GM13976 (cell line): ENCODE results near the gene SFRP2.
A peak's percentile ranks its signal among the peaks of the same experiment; 100 is the strongest.

Source experiments
- DNase-seq: peaks from one replicate; pipeline ENCODE4 v3.0.0; 2012; ENCODE audit warnings: low spot score
- in situ Hi-C: fragments of 300-500 bp; cut with MboI; formaldehyde crosslinking; loops from one replicate; pipeline ENCODE4 v1.12.0; 2022; ENCODE audit warnings: low sequenced_read_pairs, mixed read lengths, inconsistent platforms; ENCODE audit not compliant: unreplicated experiment
- TF ChIP-seq, protein P1 (sequence below): IDR thresholded peaks from 2 replicates; pipeline ENCODE4 v1.5.1; 2012; ENCODE audit warnings: borderline replicate concordance, mild to moderate bottlenecking; ENCODE audit not compliant: insufficient read depth; ENCODE audit errors: extremely low read depth, missing control alignments, control extremely low read depth

Gene SFRP2, protein sequence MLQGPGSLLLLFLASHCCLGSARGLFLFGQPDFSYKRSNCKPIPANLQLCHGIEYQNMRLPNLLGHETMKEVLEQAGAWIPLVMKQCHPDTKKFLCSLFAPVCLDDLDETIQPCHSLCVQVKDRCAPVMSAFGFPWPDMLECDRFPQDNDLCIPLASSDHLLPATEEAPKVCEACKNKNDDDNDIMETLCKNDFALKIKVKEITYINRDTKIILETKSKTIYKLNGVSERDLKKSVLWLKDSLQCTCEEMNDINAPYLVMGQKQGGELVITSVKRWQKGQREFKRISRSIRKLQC

DNA sequence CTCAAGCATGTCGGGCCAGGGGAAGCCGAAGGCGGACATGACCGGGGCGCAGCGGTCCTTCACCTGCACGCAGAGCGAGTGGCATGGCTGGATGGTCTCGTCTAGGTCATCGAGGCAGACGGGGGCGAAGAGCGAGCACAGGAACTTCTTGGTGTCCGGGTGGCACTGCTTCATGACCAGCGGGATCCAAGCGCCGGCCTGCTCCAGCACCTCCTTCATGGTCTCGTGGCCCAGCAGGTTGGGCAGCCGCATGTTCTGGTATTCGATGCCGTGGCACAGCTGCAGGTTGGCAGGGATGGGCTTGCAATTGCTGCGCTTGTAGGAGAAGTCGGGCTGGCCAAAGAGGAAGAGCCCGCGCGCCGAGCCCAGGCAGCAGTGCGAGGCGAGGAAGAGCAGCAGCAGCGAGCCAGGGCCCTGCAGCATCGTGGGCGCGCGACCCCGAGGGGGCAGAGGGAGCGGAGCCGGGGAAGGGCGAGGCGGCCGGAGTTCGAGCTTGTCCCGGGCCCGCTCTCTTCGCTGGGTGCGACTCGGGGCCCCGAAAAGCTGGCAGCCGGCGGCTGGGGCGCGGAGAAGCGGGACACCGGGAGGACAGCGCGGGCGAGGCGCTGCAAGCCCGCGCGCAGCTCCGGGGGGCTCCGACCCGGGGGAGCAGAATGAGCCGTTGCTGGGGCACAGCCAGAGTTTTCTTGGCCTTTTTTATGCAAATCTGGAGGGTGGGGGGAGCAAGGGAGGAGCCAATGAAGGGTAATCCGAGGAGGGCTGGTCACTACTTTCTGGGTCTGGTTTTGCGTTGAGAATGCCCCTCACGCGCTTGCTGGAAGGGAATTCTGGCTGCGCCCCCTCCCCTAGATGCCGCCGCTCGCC is at the start of gene SFRP2:
Gene SFRP2 (minus strand): TSS at position 671 of the 864 bp plus-strand sequence. CDS start 248 bp downstream, at position 423.
- DNase-seq: peak; percentile 34
- TF ChIP-seq, protein P1, sequence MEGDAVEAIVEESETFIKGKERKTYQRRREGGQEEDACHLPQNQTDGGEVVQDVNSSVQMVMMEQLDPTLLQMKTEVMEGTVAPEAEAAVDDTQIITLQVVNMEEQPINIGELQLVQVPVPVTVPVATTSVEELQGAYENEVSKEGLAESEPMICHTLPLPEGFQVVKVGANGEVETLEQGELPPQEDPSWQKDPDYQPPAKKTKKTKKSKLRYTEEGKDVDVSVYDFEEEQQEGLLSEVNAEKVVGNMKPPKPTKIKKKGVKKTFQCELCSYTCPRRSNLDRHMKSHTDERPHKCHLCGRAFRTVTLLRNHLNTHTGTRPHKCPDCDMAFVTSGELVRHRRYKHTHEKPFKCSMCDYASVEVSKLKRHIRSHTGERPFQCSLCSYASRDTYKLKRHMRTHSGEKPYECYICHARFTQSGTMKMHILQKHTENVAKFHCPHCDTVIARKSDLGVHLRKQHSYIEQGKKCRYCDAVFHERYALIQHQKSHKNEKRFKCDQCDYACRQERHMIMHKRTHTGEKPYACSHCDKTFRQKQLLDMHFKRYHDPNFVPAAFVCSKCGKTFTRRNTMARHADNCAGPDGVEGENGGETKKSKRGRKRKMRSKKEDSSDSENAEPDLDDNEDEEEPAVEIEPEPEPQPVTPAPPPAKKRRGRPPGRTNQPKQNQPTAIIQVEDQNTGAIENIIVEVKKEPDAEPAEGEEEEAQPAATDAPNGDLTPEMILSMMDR: no peak
- in situ Hi-C loops: loop anchor here (25.0 kb wide), 1 partner anchor 724 kb away; no protein-coding TSS in a partner anchor

DNA sequence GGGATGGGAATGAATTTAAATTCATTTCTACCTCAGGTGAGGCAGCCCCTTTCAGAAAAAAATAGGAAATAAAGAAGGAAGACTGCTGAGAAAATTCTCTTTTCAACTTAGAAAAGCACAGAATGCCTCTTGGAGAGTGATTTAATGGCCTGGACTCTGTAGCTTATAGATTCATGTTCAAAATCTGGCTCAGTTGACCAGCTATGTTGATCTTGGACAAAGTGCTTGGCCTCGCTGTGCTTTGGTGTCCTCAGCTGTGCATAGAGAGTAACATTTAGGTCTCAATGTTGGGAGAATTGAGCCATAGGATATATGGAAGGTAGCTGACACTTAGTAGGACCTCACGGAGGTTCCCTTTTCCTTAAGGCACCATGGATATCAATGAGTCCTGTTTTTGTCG is 49.7 kb upstream of the SFRP2 start:
- TF ChIP-seq, protein P1: no peak
- no peak for DNase-seq
- in situ Hi-C loops: no loop called here

DNA sequence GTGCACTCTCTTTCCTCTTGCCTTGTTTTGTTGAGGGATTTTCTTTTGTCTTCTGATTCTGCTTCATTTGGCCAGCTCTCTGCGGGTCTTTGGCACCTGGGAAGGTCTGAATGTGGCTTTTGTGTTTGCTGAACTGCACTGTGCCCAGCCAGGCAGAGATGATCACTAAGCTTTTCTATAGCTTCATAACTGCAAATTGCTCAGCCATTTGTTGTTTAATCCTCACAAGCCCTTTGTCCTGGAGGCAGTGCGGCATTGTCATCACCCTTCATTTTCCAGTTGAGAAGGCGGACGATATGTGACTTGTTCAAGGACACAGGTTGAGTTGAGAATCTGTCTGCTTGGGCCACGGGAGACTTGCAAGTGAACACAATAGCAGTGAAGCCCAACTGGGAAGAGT is 46.0 kb upstream of the SFRP2 start:
- TF ChIP-seq, protein P1: no peak
- DNase-seq: no peak
- in situ Hi-C loops: no loop called here

DNA sequence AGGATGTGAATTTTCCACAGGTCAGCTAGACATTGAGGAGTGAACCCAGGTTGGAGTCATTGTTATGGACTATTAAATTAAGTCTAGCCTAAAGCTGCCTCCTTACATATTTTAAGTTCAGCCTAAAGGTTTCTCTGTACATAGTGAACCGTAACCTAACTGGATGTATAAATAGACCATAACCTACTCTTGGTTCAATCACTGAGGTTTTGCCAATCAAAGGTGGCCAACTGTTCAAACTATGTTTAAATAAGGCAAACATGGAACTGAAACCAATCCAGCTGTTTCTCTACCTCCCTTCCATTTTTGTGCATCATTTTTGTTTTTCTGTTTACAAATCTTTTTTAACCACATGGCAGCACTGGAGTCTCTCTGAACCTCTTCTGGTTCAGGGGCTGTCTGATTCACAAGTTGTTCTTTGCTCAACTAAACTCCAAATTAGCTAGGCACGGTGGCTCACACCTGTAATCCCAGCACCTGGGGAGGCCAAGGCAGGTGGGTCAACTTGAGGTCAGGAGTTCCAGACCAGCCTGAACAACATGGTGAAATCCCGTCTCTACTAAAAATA is 43.9 kb upstream of the SFRP2 start:
- no peak for DNase-seq
- TF ChIP-seq, protein P1: no peak
- in situ Hi-C loops: no loop called here

DNA sequence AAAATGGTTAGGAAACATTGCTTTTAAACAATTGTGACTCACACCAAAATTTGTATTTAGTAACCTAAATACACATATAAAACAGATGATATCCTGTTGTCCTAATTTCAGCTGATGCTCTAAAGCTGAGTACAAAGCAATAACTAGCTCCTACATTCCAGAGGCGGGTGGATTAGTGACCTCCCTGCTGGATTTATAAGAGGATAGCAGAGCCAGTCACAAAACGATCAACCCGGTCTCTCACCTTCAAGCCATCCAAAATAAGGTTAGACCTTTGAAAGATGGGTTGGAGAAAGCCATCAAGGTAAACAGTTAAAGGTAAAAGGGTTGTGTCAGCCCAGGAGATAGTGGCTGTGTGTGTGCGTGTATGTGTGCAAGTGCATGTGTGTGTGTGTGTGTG is 43.2 kb upstream of the SFRP2 start:
- TF ChIP-seq, protein P1: no peak
- no peak for DNase-seq
- in situ Hi-C loops: no loop called here

DNA sequence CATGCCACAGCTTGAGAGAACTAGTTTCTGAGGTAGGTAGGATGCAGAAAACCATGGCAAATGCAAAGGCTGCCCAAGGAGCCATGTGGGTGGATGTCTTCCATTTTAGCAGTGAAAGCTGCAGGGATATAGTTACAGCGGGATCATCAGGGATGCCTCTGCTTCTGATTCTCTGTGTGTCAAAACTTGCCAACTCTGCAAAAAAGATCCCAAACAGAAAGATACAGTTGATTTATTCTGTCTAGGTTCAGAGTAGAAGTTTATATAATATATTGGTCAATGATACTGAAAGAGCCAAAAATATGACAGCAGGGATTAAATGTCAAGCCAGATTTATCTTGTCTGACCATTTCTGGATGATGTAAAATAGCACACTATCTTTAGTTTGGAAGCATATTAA is 42.4 kb upstream of the SFRP2 start:
- in situ Hi-C loops: no loop called here
- TF ChIP-seq, protein P1: no peak
- no peak for DNase-seq
